Nephron progenitor cell (in vitro differentiated cells): ENCODE results near the gene MYL10.

ENCODE experiments used
- DNase-seq: peaks from one replicate; pipeline ENCODE4 v3.0.0; 2021
- H3K27ac Mint-ChIP-seq: 2 replicates; pipeline ENCODE4 v1.8.0; 2021; ENCODE audit warnings: mild to moderate bottlenecking, moderate library complexity, mixed read lengths
- H3K27me3 Mint-ChIP-seq: 2 replicates; pipeline ENCODE4 v1.8.0; 2021; ENCODE audit warnings: mild to moderate bottlenecking, low read depth, mixed read lengths; ENCODE audit not compliant: poor library complexity
- H3K36me3 Mint-ChIP-seq: 2 replicates; pipeline ENCODE4 v1.8.0; 2021; ENCODE audit warnings: low read depth, mixed read lengths
- H3K4me1 Mint-ChIP-seq: 2 replicates; pipeline ENCODE4 v1.8.0; 2021; ENCODE audit warnings: mixed read lengths
- H3K4me3 Mint-ChIP-seq: 2 replicates; pipeline ENCODE4 v1.8.0; 2021; ENCODE audit warnings: mild to moderate bottlenecking, moderate library complexity, mixed read lengths
- H3K9me3 Mint-ChIP-seq: 2 replicates; pipeline ENCODE4 v1.8.0; 2021; ENCODE audit warnings: mild to moderate bottlenecking, moderate library complexity, mixed read lengths
- TF ChIP-seq, protein P1 (sequence below): fragments of 200-600 bp; sonication (generic); IDR thresholded peaks from 2 replicates; pipeline ENCODE4 v1.5.0; 2021; ENCODE audit warnings: antibody characterized with exemption

MYL10 gene

DNA sequence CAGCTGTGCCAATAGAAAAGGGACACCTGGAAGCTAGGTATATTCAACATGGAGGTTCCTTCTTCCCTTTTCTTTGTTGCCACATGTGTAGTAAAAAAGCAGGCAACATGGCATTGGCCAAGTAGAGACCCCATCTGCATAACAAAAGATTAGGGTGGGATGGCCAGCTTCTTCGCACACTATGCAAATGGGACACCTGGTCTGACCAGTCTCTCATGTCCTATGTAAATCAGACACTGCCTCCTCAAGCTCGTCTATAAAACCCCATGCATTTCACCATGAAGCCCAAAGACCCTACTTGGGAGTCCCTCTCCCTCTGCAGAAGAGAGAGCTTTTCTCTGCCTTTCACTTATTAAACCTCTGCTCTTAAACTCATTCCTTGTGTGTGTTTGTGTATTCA lies 53.9 kb downstream of the MYL10 start:
- TF ChIP-seq, protein P1, sequence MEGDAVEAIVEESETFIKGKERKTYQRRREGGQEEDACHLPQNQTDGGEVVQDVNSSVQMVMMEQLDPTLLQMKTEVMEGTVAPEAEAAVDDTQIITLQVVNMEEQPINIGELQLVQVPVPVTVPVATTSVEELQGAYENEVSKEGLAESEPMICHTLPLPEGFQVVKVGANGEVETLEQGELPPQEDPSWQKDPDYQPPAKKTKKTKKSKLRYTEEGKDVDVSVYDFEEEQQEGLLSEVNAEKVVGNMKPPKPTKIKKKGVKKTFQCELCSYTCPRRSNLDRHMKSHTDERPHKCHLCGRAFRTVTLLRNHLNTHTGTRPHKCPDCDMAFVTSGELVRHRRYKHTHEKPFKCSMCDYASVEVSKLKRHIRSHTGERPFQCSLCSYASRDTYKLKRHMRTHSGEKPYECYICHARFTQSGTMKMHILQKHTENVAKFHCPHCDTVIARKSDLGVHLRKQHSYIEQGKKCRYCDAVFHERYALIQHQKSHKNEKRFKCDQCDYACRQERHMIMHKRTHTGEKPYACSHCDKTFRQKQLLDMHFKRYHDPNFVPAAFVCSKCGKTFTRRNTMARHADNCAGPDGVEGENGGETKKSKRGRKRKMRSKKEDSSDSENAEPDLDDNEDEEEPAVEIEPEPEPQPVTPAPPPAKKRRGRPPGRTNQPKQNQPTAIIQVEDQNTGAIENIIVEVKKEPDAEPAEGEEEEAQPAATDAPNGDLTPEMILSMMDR = no peak
- H3K9me3 Mint-ChIP-seq = peaks cover 46% of the 10 kb centered on the region
- H3K4me1 Mint-ChIP-seq = peaks cover 7% of the 10 kb centered on the region
- H3K27ac Mint-ChIP-seq = no peak overlapping the region
- H3K36me3 Mint-ChIP-seq = peaks cover 7% of the 10 kb centered on the region
- DNase-seq = no peak
- peaks cover 8% of the 10 kb centered on the region for H3K27me3 Mint-ChIP-seq
- no peak overlapping the region for H3K4me3 Mint-ChIP-seq

GRCh38 chr7:101572156-101572555 lies 56.9 kb downstream of the MYL10 start:
- peaks cover 56% of the 10 kb centered on the region for H3K9me3 Mint-ChIP-seq
- peaks cover 7% of the 10 kb centered on the region for H3K4me1 Mint-ChIP-seq
- H3K36me3 Mint-ChIP-seq = peaks cover 7% of the 10 kb centered on the region
- no peak for DNase-seq
- H3K4me3 Mint-ChIP-seq = no peak overlapping the region
- H3K27me3 Mint-ChIP-seq = peaks cover 12% of the 10 kb centered on the region
- no peak overlapping the region for H3K27ac Mint-ChIP-seq
- TF ChIP-seq, protein P1 = no peak

- H3K36me3 Mint-ChIP-seq = no peaks in the 10 kb centered on the region
- H3K27ac Mint-ChIP-seq = no peak overlapping the region
- DNase-seq = no peak
- TF ChIP-seq, protein P1 = no peak
- H3K9me3 Mint-ChIP-seq = peaks cover 36% of the 10 kb centered on the region
- H3K4me1 Mint-ChIP-seq = peaks cover 28% of the 10 kb centered on the region
- H3K27me3 Mint-ChIP-seq = peaks cover 21% of the 10 kb centered on the region
- no peak overlapping the region for H3K4me3 Mint-ChIP-seq
These were observed 61.9 kb downstream of the MYL10 start for GRCh38 chr7:101567230-101567629.

- Mint-ChIP-seq H3K9me3 (peaks cover 22% of the 10 kb centered on the region), H3K4me3 (no peak overlapping the region), H3K27me3 (peaks cover 17% of the 10 kb centered on the region), H3K27ac (no peak overlapping the region), H3K36me3 (no peaks in the 10 kb centered on the region), H3K4me1 (peaks cover 28% of the 10 kb centered on the region)
- DNase-seq = no peak
- TF ChIP-seq, protein P1 = no peak
These were observed 63.4 kb downstream of the MYL10 start for GRCh38 chr7:101565601-101566209.

DNA sequence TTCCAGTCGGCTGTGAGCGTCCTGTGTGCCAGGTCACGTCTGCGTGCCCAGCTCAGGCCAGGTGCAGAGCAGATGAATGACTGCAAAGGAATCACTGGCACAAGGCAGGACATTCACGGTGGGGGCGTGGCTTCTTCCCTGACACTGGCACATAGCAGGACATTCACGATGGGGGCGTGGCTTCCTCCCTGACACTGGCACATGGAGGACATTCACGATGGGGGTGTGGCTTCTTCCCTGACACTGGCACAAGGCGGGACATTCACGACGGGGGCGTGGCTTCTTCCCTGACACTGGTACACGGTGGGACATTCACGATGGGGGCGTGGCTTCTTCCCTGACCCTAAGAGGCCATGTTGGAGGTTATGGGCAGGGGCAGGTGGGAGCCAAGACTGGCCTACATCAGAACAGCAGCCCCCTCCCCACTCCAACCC lies 64.3 kb downstream of the MYL10 start:
- Mint-ChIP-seq H3K27ac (peak overlapping the region; percentile 78), H3K9me3 (peaks cover 13% of the 10 kb centered on the region), H3K4me3 (no peak overlapping the region), H3K4me1 (peaks cover 28% of the 10 kb centered on the region), H3K36me3 (peaks cover 5% of the 10 kb centered on the region), H3K27me3 (peaks cover 14% of the 10 kb centered on the region)
- TF ChIP-seq, protein P1 = no peak
- DNase-seq = peak; percentile 69
